Activated B cell treated with CpG ODN at 0.5 μM for 24 hours (primary cell): ENCODE results near the gene CKLF. TPM values are rescaled to one million over a fixed set of nuclear protein-coding genes. Genes with fewer than 3 reads are reported as not detected.
"Not testable (repeated sequence)": the region's sequence is repeated elsewhere in the genome, so short reads cannot be mapped to it uniquely, and the experiment has no call there.

Experiments used
- ATAC-seq: fragments of 200-7000 bp; cut with Tn5 transposase; one replicate; pipeline ENCODE4 v1.10.0; 2021; ENCODE audit warnings: low read depth, mild to moderate bottlenecking, moderate library complexity
- CTCF ChIA-PET: fragments of 350-600 bp; sonication (Branson Sonifier 250); formaldehyde crosslinking; loops from one replicate; lab custom pipeline; 2021; ENCODE audit warnings: antibody characterized with exemption; lab: Charles Lee
- POLR2A ChIA-PET: fragments of 350-600 bp; sonication (Branson Sonifier 250); formaldehyde crosslinking; loops from one replicate; lab custom pipeline; 2021; ENCODE audit warnings: antibody characterized with exemption; lab: Charles Lee
- DNase-seq: peaks from one replicate; pipeline ENCODE4 v3.0.0; 2022
- H3K27ac Mint-ChIP-seq: one replicate; pipeline ENCODE4 v1.8.0; 2020; ENCODE audit warnings: mixed read lengths
- H3K27me3 Mint-ChIP-seq: one replicate; pipeline ENCODE4 v1.8.0; 2021; ENCODE audit warnings: mixed read lengths
- H3K36me3 Mint-ChIP-seq: one replicate; pipeline ENCODE4 v1.8.0; 2021; ENCODE audit warnings: low read depth, mixed read lengths
- H3K4me1 Mint-ChIP-seq: one replicate; pipeline ENCODE4 v1.8.0; 2021; ENCODE audit warnings: mixed read lengths
- H3K4me3 Mint-ChIP-seq: one replicate; pipeline ENCODE4 v1.8.0; 2020; ENCODE audit warnings: mild to moderate bottlenecking, mixed read lengths
- H3K9me3 Mint-ChIP-seq: one replicate; pipeline ENCODE4 v1.8.0; 2020; ENCODE audit warnings: mixed read lengths
- CTCF ChIP-seq: fragments of 200-600 bp; IDR thresholded peaks from one replicate; pipeline ENCODE4 v1.8.0; 2022; ENCODE audit warnings: antibody characterized with exemption, mild to moderate bottlenecking
- intact Hi-C: fragments of 100-400 bp; cut with micrococcal nuclease; formaldehyde crosslinking; loops from one replicate; pipeline ENCODE4 v1.15.1; 2024
- total RNA-seq: library from RNA; stranded (reverse); gene quantifications from 2 replicates; pipeline ENCODE4 v1.2.3, GENCODE V29; 2022

Gene CKLF
- total RNA-seq, 1 donor from 2014 or later = 12.1 TPM

DNA sequence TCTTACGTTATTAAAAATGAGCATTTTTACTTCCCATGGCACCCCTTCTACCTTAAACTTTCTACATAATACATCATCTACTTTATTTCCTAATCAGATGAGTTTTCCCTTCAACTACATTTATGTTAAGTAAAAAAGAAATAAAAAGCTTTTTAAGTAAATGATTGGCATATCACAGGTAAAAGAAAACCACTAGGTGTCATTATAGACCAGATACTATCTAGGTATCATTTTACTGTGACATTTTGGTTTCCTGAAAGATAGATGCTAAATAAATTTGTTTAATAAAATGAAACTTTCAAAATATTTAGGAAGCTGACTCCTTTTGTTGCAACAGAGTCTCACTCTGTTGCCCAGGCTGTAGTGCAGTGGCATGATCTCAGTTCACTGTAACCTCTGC, 10.0 kb downstream of the CKLF start:
- peaks cover 12% of the 10 kb centered on the region for H3K4me1 Mint-ChIP-seq
- intact Hi-C loops = loop anchor here (2.0 to 5.0 kb wide), 3 partner anchors 42 to 178 kb away; partner anchors contain the start of gene CMTM3
- POLR2A ChIA-PET = interaction anchor here (0.7 kb wide), 1 partner anchor 10 kb away, joined by 3 read pairs; the partner anchor contains the start of gene CKLF
- no peak overlapping the region for H3K4me3 Mint-ChIP-seq
- CTCF ChIA-PET = interaction anchor here (0.9 to 2.3 kb wide), 10 partner anchors 9 to 306 kb away, joined by 3 to 9 read pairs (median 3); partner anchors contain the start of gene CKLF
- ATAC-seq (no peak), DNase-seq (no peak)
- no peak for TF ChIP-seq CTCF
- no peaks in the 10 kb centered on the region for H3K27me3 Mint-ChIP-seq
- H3K36me3 Mint-ChIP-seq = peaks cover 63% of the 10 kb centered on the region
- H3K9me3 Mint-ChIP-seq = no peaks in the 10 kb centered on the region
- no peak overlapping the region for H3K27ac Mint-ChIP-seq

- no peaks in the 10 kb centered on the region for H3K9me3 Mint-ChIP-seq
- ATAC-seq (no peak), DNase-seq (no peak)
- no peaks in the 10 kb centered on the region for H3K27me3 Mint-ChIP-seq
- POLR2A ChIA-PET = interaction anchor here (0.7 kb wide), 1 partner anchor 10 kb away, joined by 3 read pairs; the partner anchor contains the start of gene CKLF
- intact Hi-C loops = loop anchor here (2.0 to 5.0 kb wide), 3 partner anchors 42 to 178 kb away; partner anchors contain the start of gene CMTM3
- H3K4me3 Mint-ChIP-seq = no peak overlapping the region
- CTCF ChIA-PET = interaction anchor here (0.9 to 2.3 kb wide), 10 partner anchors 9 to 305 kb away, joined by 3 to 9 read pairs (median 3); partner anchors contain the start of gene CKLF
- peaks cover 12% of the 10 kb centered on the region for H3K4me1 Mint-ChIP-seq
- TF ChIP-seq CTCF = no peak
- no peak overlapping the region for H3K27ac Mint-ChIP-seq
- H3K36me3 Mint-ChIP-seq = peaks cover 63% of the 10 kb centered on the region
Observed at GRCh38 chr16:66562986-66563385, 10.6 kb downstream of the CKLF start.

- no peak for ATAC-seq
- Mint-ChIP-seq H3K27ac (no peak overlapping the region), H3K9me3 (no peaks in the 10 kb centered on the region), H3K36me3 (peaks cover 56% of the 10 kb centered on the region), H3K4me3 (no peak overlapping the region), H3K27me3 (no peaks in the 10 kb centered on the region), H3K4me1 (peaks cover 9% of the 10 kb centered on the region)
- no peak for DNase-seq
- CTCF ChIA-PET = interaction anchor here (1.0 to 2.3 kb wide), 12 partner anchors 8 to 189 kb away, joined by 3 to 9 read pairs (median 3); partner anchors contain the start of gene CKLF
- no peak for TF ChIP-seq CTCF
- intact Hi-C loops = loop anchor here (2.0 to 5.0 kb wide), 3 partner anchors 41 to 177 kb away; partner anchors contain the start of gene CMTM3
- POLR2A ChIA-PET = no interaction called here
Observed at GRCh38 chr16:66563574-66564334, 11.4 kb downstream of the CKLF start.

- H3K4me3 Mint-ChIP-seq = no peak within 1 kb of the TSS
- intact Hi-C loops = no loop called here
- CTCF ChIA-PET = no interaction called here
- POLR2A ChIA-PET = interaction anchor here (0.7 kb wide), 1 partner anchor 16 kb away, joined by 6 read pairs; the partner anchor contains the start of gene TK2
- ATAC-seq (no peak), DNase-seq (no peak)
- no peak within 1 kb of the TSS for H3K27ac Mint-ChIP-seq
- TF ChIP-seq CTCF = no peak
- H3K9me3 Mint-ChIP-seq = no peaks in the 10 kb centered on the region
- H3K27me3 Mint-ChIP-seq = no peaks in the 10 kb centered on the region
- peaks cover 39% of the 10 kb centered on the region for H3K36me3 Mint-ChIP-seq
- H3K4me1 Mint-ChIP-seq = peaks cover 9% of the 10 kb centered on the region
Observed at GRCh38 chr16:66566051-66566901, 13.9 kb downstream of the CKLF start, which contains the start of gene CMTM1. Gene CMTM1, plus strand, starts transcription at chr16:66566439. Its CDS starts 75 bp downstream, at chr16:66566514.

DNA sequence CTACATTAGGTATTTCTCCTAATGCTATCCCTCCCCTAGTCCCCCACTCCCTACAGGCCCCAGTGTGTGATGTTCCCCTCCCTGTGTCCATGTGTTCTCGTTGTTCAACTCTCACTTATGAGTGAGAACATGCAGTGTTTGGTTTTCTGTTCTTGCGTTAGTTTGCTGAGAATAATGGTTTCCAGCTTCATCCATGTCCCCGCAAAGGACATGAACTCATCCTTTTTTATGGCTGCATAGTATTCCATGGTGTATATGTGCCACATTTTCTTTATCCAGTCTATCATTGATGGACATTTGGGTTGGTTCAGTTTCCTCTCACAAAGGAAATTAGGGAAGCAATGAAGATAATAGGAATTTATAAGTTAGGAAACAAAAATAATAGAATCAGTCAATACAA, 14.9 kb downstream of the CKLF start:
- CTCF ChIA-PET, H3K4me1 Mint-ChIP-seq, intact Hi-C loops, H3K27ac Mint-ChIP-seq, H3K4me3 Mint-ChIP-seq, POLR2A ChIA-PET, H3K9me3 Mint-ChIP-seq, ATAC-seq, DNase-seq, H3K27me3 Mint-ChIP-seq: not testable (repeated sequence)
- peaks cover 37% of the 10 kb centered on the region for H3K36me3 Mint-ChIP-seq
